GM12878 (cell line): ENCODE measurements around the gene NOTCH1. TPM values are rescaled to one million over a fixed set of nuclear protein-coding genes. Genes with fewer than 3 reads are reported as not detected.

Experiments
- ATAC-seq: fragments of 200-7000 bp; cut with Tn5 transposase; 3 replicates; pipeline ENCODE4 v1.9.1; 2020; ENCODE audit warnings: mild to moderate bottlenecking, moderate library complexity
- BruUV-seq: library from RNA; stranded (reverse); fragments of 400-500 nt; replicated peaks from 2 replicates; lab custom pipeline; 2021; lab: Mats Ljungman, UMichigan
- CTCF ChIA-PET: fragments of 300-600 bp; sonication (Branson Sonifier 250); formaldehyde crosslinking; extraction: SDS; loops from one replicate; lab custom pipeline; 2021; ENCODE audit warnings: inconsistent platforms; lab: Yijun Ruan, JAX
- POLR2A ChIA-PET: fragments of 350-600 bp; formaldehyde crosslinking; extraction: SDS; loops from one replicate; lab custom pipeline; 2021; ENCODE audit warnings: inconsistent platforms; lab: Charles Lee
- RAD21 ChIA-PET: fragments of 300-600 bp; sonication (Branson Sonifier 250); formaldehyde crosslinking; loops from one replicate; lab custom pipeline; 2023; ENCODE audit warnings: antibody characterized with exemption; ENCODE audit not compliant: unreplicated experiment; lab: Charles Lee
- SMC1A ChIA-PET: fragments of 300-600 bp; sonication (Branson Sonifier 250); formaldehyde crosslinking; loops from one replicate; lab custom pipeline; 2023; ENCODE audit not compliant: unreplicated experiment, uncharacterized antibody; lab: Charles Lee
- DNase-seq: peaks from one replicate; pipeline ENCODE4 v3.0.0-alpha.2; 2011; ENCODE audit warnings: low read depth, low spot score
- FAIRE-seq: peaks from 3 replicates; lab custom pipeline; 2011; peaks lifted over from hg19 to GRCh38; lab: Jason Lieb, UNC
- H2AFZ ChIP-seq: 2 replicates; pipeline ENCODE4 v1.6.0; 2011; ENCODE audit warnings: low read depth, low read length, control low read depth; ENCODE audit not compliant: control insufficient read depth
- H3K27ac ChIP-seq: 2 replicates; pipeline ENCODE4 v1.5.1; 2011; ENCODE audit warnings: control low read depth; ENCODE audit not compliant: control insufficient read depth, insufficient read depth
- H3K27me3 ChIP-seq, 2 experiments: replicated peaks in 1 of 2; 2 replicates each; pipeline versions ENCODE4 v1.6.0 to v1.6.1; 2011; ENCODE audit warnings: low read length in 1 of 2; ENCODE audit not compliant: control insufficient read depth in 2 of 2, insufficient read depth in 2 of 2
- H3K36me3 ChIP-seq, 2 experiments: 2 replicates each; pipeline ENCODE4 v1.5.1; 2011; ENCODE audit warnings: low read length in 1 of 2; ENCODE audit not compliant: control insufficient read depth in 2 of 2, insufficient read depth in 2 of 2
- H3K4me1 ChIP-seq: 2 replicates; pipeline ENCODE4 v1.6.1; 2011; ENCODE audit warnings: mild to moderate bottlenecking, low read length, moderate library complexity, mixed read lengths; ENCODE audit not compliant: control insufficient read depth, insufficient read depth
- H3K4me2 ChIP-seq: 2 replicates; pipeline ENCODE4 v1.6.0; 2011; ENCODE audit warnings: control low read depth; ENCODE audit not compliant: control insufficient read depth, insufficient read depth
- H3K4me3 ChIP-seq: fragments of 200-600 bp; sonication (generic); 2 replicates; pipeline ENCODE4 v1.5.1; 2016
- H3K79me2 ChIP-seq: 2 replicates; pipeline ENCODE4 v1.6.0; 2011; ENCODE audit warnings: low read length; ENCODE audit not compliant: control insufficient read depth, insufficient read depth
- H3K9ac ChIP-seq: 2 replicates; pipeline ENCODE4 v1.8.0; 2011; ENCODE audit warnings: low read length, control low read depth, mixed read lengths; ENCODE audit not compliant: control insufficient read depth, insufficient read depth
- H3K9me3 ChIP-seq: replicated peaks from 3 replicates; pipeline ENCODE4 v1.5.1; 2011; ENCODE audit warnings: mild to moderate bottlenecking, low read length; ENCODE audit not compliant: control insufficient read depth, insufficient read depth
- H4K20me1 ChIP-seq: 2 replicates; pipeline ENCODE4 v1.6.0; 2011; ENCODE audit not compliant: control insufficient read depth, insufficient read depth
- ASH2L ChIP-seq: fragments of 300-600, 200-600 bp; sonication (generic); IDR thresholded peaks from 2 replicates; pipeline ENCODE4 v1.6.1; 2017; ENCODE audit warnings: low read depth, mild to moderate bottlenecking, borderline replicate concordance
- ATF7 ChIP-seq: fragments of 450-650 bp; IDR thresholded peaks from 2 replicates; pipeline ENCODE4 v1.6.1; 2016; ENCODE audit warnings: low read depth, mild to moderate bottlenecking
- CTCF ChIP-seq, 3 experiments: IDR thresholded peaks in 2 of 3; conservative IDR thresholded peaks in 1 of 3; 2 replicates each; pipeline ENCODE4 v1.5.1; 2011; ENCODE audit warnings: low read depth in 3 of 3, low read length in 3 of 3, mild to moderate bottlenecking in 3 of 3, control low read depth in 2 of 3, moderate library complexity in 2 of 3, inconsistent platforms in 1 of 3, mixed read lengths in 1 of 3; ENCODE audit not compliant: control insufficient read depth in 2 of 3, insufficient read depth in 1 of 3; ENCODE audit errors: extremely low read depth in 1 of 3
- CUX1 ChIP-seq: IDR thresholded peaks from 2 replicates; pipeline ENCODE4 v1.6.1; 2012; ENCODE audit warnings: improper control_type of control experiment, low read depth, low read length; ENCODE audit not compliant: insufficient replicate concordance
- IKZF2 ChIP-seq, 2 experiments: fragments of 450-650 bp; IDR thresholded peaks; 2 replicates each; pipeline ENCODE4 v1.6.1; 2017; ENCODE audit warnings: mild to moderate bottlenecking in 2 of 2, moderate library complexity in 2 of 2
- NR2C1 ChIP-seq: fragments of 450-650 bp; IDR thresholded peaks from 2 replicates; pipeline ENCODE4 v1.6.1; 2017; ENCODE audit warnings: antibody characterized with exemption, mild to moderate bottlenecking, moderate library complexity
- NR2F1 ChIP-seq: fragments of 450-650 bp; conservative IDR thresholded peaks from 2 replicates; pipeline ENCODE4 v1.6.1; 2017; ENCODE audit warnings: mild to moderate bottlenecking
- RCOR1 ChIP-seq: conservative IDR thresholded peaks from 2 replicates; pipeline ENCODE4 v1.6.1; 2012; ENCODE audit warnings: low read depth, low read length, improper control_type of control experiment
- STAT3 ChIP-seq: IDR thresholded peaks from 2 replicates; pipeline ENCODE4 v1.6.1; 2011; ENCODE audit warnings: low read depth, low read length, improper control_type of control experiment
- TARDBP ChIP-seq: IDR thresholded peaks from 2 replicates; pipeline ENCODE4 v1.6.1; 2016; ENCODE audit warnings: borderline replicate concordance
- TCF3 ChIP-seq: IDR thresholded peaks from 2 replicates; pipeline ENCODE4 v1.6.1; 2012; ENCODE audit warnings: low read depth, mild to moderate bottlenecking, low read length, borderline replicate concordance; ENCODE audit not compliant: insufficient read depth
- USF1 ChIP-seq: IDR thresholded peaks from 2 replicates; pipeline ENCODE4 v1.6.1; 2011; ENCODE audit warnings: borderline replicate concordance, low read depth, mild to moderate bottlenecking, moderate library complexity, mixed read lengths, low read length; ENCODE audit not compliant: insufficient read depth; ENCODE audit errors: extremely low read length
- ZNF274 ChIP-seq: IDR thresholded peaks from one replicate; pipeline ENCODE4 v1.8.0; 2011; ENCODE audit not compliant: insufficient read length, insufficient read depth
- ZSCAN29 ChIP-seq: fragments of 450-650 bp; IDR thresholded peaks from 2 replicates; pipeline ENCODE4 v1.6.1; 2017; ENCODE audit warnings: mild to moderate bottlenecking, moderate library complexity
- WGBS: methylation state at CpG from one replicate; pipeline ENCODE4 v1.1.6; 2016; ENCODE audit warnings: low lambda C conversion rate; ENCODE audit not compliant: insufficient replicate concordance, insufficient coverage; ENCODE audit errors: missing lambda C conversion rate; 5-methylcytosine and 5-hydroxymethylcytosine counted together
- in situ Hi-C: fragments of 300-500 bp; cut with MboI; formaldehyde crosslinking; loops from 9 replicates; pipeline ENCODE4 v1.14.3; 2018; ENCODE audit warnings: mixed read lengths
- intact Hi-C: fragments of 100-400 bp; cut with micrococcal nuclease; formaldehyde crosslinking; loops from one replicate; pipeline ENCODE4 v1.14.2; 2022; ENCODE audit not compliant: unreplicated experiment
- polyA plus RNA-seq, 11 experiments: library from polyadenylated mRNA; depleted of rRNA in 4 of 11; unstranded in 6 of 11; stranded (reverse) in 5 of 11; fragments of >200 nt; fragmentation: Nextera tagmentation in 4 of 11; fragmentation: Illumina TruSeq in 1 of 11; extraction: Ambion mirVana in 4 of 11; extraction: Trizol in 1 of 11; gene quantifications; 1 replicate in 1 of 11; 2 replicates in 10 of 11; pipeline versions ENCODE4 v1.2.1 to v1.2.3, GENCODE V29; 2011 to 2016; ENCODE audit warnings: inconsistent platforms in 2 of 11, missing spikeins in 2 of 11, low read depth in 1 of 11
- total RNA-seq, 4 experiments: library from RNA; depleted of rRNA in 3 of 4; stranded (reverse); fragments of >200 nt in 3 of 4; fragmentation: Illumina TruSeq in 1 of 4; extraction: Trizol in 1 of 4; gene quantifications; 2 replicates each; pipeline versions ENCODE4 v1.2.1 to v1.2.3, GENCODE V29; 2013 to 2021

The NOTCH1 gene
- total and polyA plus RNA-seq, 10 of the 15 experiments (the other 5 are each of a cell fraction or from before 2014, with no cell fraction given), result 0.02 to 40.0 (median 3.7) TPM

- Histone ChIP-seq H3K27ac (no peak overlapping the region), H3K4me2 (no peak overlapping the region), H3K36me3 (no peaks in the 10 kb centered on the region), H3K27me3 (no peaks in the 10 kb centered on the region), H3K9me3 (no peaks in the 10 kb centered on the region; the same call in 2 of the 3 replicates), H3K79me2 (no peaks in the 10 kb centered on the region), H3K4me1 (peaks cover 9% of the 10 kb centered on the region), H3K9ac (no peak overlapping the region), H2AFZ (no peak overlapping the region), H3K4me3 (no peak overlapping the region), H4K20me1 (no peaks in the 10 kb centered on the region)
- no TSS peak for BruUV-seq
- ChIA-PET SMC1A (interaction anchor here (1.0 to 2.0 kb wide), 2 partner anchors 15 to 22 kb away, joined by 3 to 10 read pairs; no protein-coding TSS in a partner anchor), RAD21 (no interaction called here), CTCF (interaction anchor here (1.4 kb wide), 1 partner anchor 51 kb away, joined by 4 read pairs; no protein-coding TSS in a partner anchor), POLR2A (interaction anchor here (0.6 kb wide), 2 partner anchors 28 to 58 kb away, joined by 3 read pairs; no protein-coding TSS in a partner anchor)
- intact Hi-C loops (no loop called here), in situ Hi-C loops (no loop called here)
- ATAC-seq (peak; percentile 42), FAIRE-seq (no peak), DNase-seq (no peak)
- 14% methylated on average over 15 of the region's 15 CpGs for WGBS
- TF ChIP-seq ZSCAN29, result no peak
- no peak for TF ChIP-seq ZNF274
- no peak for TF ChIP-seq NR2C1
- TF ChIP-seq TCF3, result 0 out of 2 replicates have a peak, but pooled peaks have one; percentile 12
- TF ChIP-seq TARDBP, result no peak
- TF ChIP-seq STAT3, result no peak
- TF ChIP-seq CTCF (IDR thresholded peaks at IDR 0.05 in 2 of 3, conservative IDR thresholded peaks at IDR 0.05 in 1 of 3; ENCODE audit: control insufficient read depth in 2 of 3, extremely low read depth in 1 of 3, insufficient read depth in 1 of 3, low read depth in 3 of 3, low read length in 3 of 3), result no peak
- TF ChIP-seq NR2F1, result peak; percentile 27; the same call in 1 of the 2 replicates
- no peak for TF ChIP-seq ASH2L
- TF ChIP-seq IKZF2 (IDR thresholded peaks at IDR 0.05), result peak in 1 of 2 experiments; percentile 47; a peak in 3 of 4 replicates
- TF ChIP-seq RCOR1, result no peak
- TF ChIP-seq CUX1, result no peak
- no peak for TF ChIP-seq USF1
- no peak for TF ChIP-seq ATF7
These were observed 33.2 kb upstream of the NOTCH1 start for GRCh38 chr9:136578915-136579649.
